MM.1S (cell line): ENCODE measurements around the gene FAM50A.
"Not testable (repeated sequence)": the region's sequence is repeated elsewhere in the genome, so short reads cannot be mapped to it uniquely, and the experiment has no call there.

Experiments
- DNase-seq: peaks from one replicate; pipeline ENCODE4 v3.0.0-alpha.2; 2015
- H2AFZ ChIP-seq: fragments of 300-600 bp; sonication (generic); 2 replicates; pipeline ENCODE4 v1.6.0; 2016; ENCODE audit warnings: antibody characterized with exemption, low read length
- H3F3A ChIP-seq: fragments of 300-600 bp; sonication (generic); 2 replicates; pipeline ENCODE4 v1.6.1; 2016; ENCODE audit warnings: mild to moderate bottlenecking, antibody characterized with exemption, low read length, moderate library complexity, mixed read lengths; ENCODE audit not compliant: insufficient read depth
- H3K27ac ChIP-seq: fragments of 300-600 bp; sonication (generic); 2 replicates; pipeline ENCODE4 v1.5.1; 2016; ENCODE audit warnings: mild to moderate bottlenecking, low read length
- H3K27me3 ChIP-seq: fragments of 300-600 bp; sonication (generic); replicated peaks from 2 replicates; pipeline ENCODE4 v1.6.0; 2016; ENCODE audit warnings: low read length; ENCODE audit not compliant: insufficient read depth
- H3K36me3 ChIP-seq: fragments of 300-600 bp; sonication (generic); replicated peaks from 2 replicates; pipeline ENCODE4 v1.6.1; 2016; ENCODE audit warnings: mild to moderate bottlenecking, low read length, mixed read lengths; ENCODE audit not compliant: insufficient read depth
- H3K4me1 ChIP-seq: fragments of 300-600 bp; sonication (generic); 2 replicates; pipeline ENCODE4 v1.6.1; 2016; ENCODE audit warnings: low read length, mixed read lengths
- H3K4me2 ChIP-seq: fragments of 300-600 bp; sonication (generic); 2 replicates; pipeline ENCODE4 v1.6.0; 2016; ENCODE audit warnings: low read depth, low read length
- H3K4me3 ChIP-seq: fragments of 300-600 bp; sonication (generic); 2 replicates; pipeline ENCODE4 v1.5.1; 2016; ENCODE audit warnings: low read length, mixed read lengths
- H3K79me2 ChIP-seq: fragments of 300-600 bp; sonication (generic); 2 replicates; pipeline ENCODE4 v1.6.1; 2016; ENCODE audit warnings: mixed run types, low read length, mixed read lengths
- H3K9ac ChIP-seq: fragments of 300-600 bp; sonication (generic); 2 replicates; pipeline ENCODE4 v1.6.1; 2016; ENCODE audit warnings: low read length, mixed read lengths
- H3K9me2 ChIP-seq: fragments of 300-600 bp; sonication (generic); replicated peaks from 2 replicates; pipeline ENCODE4 v1.6.1; 2016; ENCODE audit warnings: mild to moderate bottlenecking, low read length, mixed read lengths; ENCODE audit not compliant: insufficient read depth
- H3K9me3 ChIP-seq: fragments of 300-600 bp; sonication (generic); replicated peaks from 2 replicates; pipeline ENCODE4 v1.6.1; 2016; ENCODE audit warnings: mild to moderate bottlenecking, low read length, mixed read lengths; ENCODE audit not compliant: insufficient read depth
- H4K20me1 ChIP-seq: fragments of 300-600 bp; sonication (generic); 2 replicates; pipeline ENCODE4 v1.6.1; 2016; ENCODE audit warnings: mild to moderate bottlenecking, low read length, moderate library complexity, mixed read lengths; ENCODE audit not compliant: insufficient read depth
- CTCF ChIP-seq: fragments of 300-600 bp; sonication (generic); IDR thresholded peaks from 2 replicates; pipeline ENCODE4 v1.5.1; 2016; ENCODE audit warnings: antibody characterized with exemption, low read length, mixed read lengths
- EZH2 ChIP-seq: fragments of 300-600 bp; sonication (generic); optimal IDR thresholded peaks from 2 replicates; pipeline ENCODE3; 2017; ENCODE audit warnings: low read depth, mild to moderate bottlenecking, antibody characterized with exemption, low read length, mixed read lengths
- EZH2phosphoT487 ChIP-seq: fragments of 300-600 bp; sonication (generic); IDR thresholded peaks from 2 replicates; pipeline ENCODE4 v1.6.1; 2018; ENCODE audit warnings: antibody characterized with exemption, low read length

FAM50A gene

DNA sequence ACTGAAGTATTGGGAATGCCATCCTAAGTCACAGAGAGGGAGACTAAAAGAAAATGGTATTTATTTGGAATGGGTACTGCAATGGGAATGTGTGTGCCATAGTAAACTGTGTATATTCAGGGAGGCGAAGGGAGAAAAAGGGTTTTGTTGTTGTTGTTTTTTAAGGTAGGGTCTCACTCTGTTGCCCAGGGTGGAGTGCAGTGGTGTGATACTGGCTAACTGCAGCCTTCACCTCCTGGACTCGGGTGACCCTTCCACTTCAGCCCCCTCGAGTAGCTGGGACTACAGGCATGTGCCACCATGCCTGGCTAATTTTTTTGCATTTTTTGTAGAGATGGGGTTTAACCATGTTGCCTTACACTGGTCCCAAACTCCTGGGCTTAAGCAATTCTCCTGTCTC, 50.8 kb downstream of the FAM50A start:
- Histone ChIP-seq H3K36me3 (no peaks in the 10 kb centered on the region), H3K4me2 (no peak overlapping the region), H3K4me1 (no peaks in the 10 kb centered on the region), H3K27ac (no peak overlapping the region), H3K27me3 (no peaks in the 10 kb centered on the region), H4K20me1 (no peaks in the 10 kb centered on the region), H3F3A (peaks cover 3% of the 10 kb centered on the region), H3K9me2 (no peaks in the 10 kb centered on the region), H3K79me2 (peaks cover 3% of the 10 kb centered on the region), H3K9me3 (no peaks in the 10 kb centered on the region), H3K9ac (no peak overlapping the region), H3K4me3 (no peak overlapping the region), H2AFZ (no peak overlapping the region)
- TF ChIP-seq CTCF, result no peak
- no peak for TF ChIP-seq EZH2phosphoT487
- no peak for TF ChIP-seq EZH2
- DNase-seq, result no peak

- Histone ChIP-seq H3K4me2 (no peak overlapping the region), H3K27me3 (no peaks in the 10 kb centered on the region), H3K9me2 (no peaks in the 10 kb centered on the region), H3K9ac (no peak overlapping the region), H3K36me3 (no peaks in the 10 kb centered on the region), H2AFZ (no peak overlapping the region), H3K79me2 (no peaks in the 10 kb centered on the region), H3K4me3 (no peak overlapping the region), H4K20me1 (no peaks in the 10 kb centered on the region), H3F3A (peaks cover 3% of the 10 kb centered on the region), H3K4me1 (no peaks in the 10 kb centered on the region), H3K9me3 (no peaks in the 10 kb centered on the region), H3K27ac (no peak overlapping the region)
- TF ChIP-seq CTCF (no peak), EZH2 (no peak), EZH2phosphoT487 (no peak)
- no peak for DNase-seq
These were observed 51.6 kb downstream of the FAM50A start for GRCh38 chrX:154495472-154495922.

DNA sequence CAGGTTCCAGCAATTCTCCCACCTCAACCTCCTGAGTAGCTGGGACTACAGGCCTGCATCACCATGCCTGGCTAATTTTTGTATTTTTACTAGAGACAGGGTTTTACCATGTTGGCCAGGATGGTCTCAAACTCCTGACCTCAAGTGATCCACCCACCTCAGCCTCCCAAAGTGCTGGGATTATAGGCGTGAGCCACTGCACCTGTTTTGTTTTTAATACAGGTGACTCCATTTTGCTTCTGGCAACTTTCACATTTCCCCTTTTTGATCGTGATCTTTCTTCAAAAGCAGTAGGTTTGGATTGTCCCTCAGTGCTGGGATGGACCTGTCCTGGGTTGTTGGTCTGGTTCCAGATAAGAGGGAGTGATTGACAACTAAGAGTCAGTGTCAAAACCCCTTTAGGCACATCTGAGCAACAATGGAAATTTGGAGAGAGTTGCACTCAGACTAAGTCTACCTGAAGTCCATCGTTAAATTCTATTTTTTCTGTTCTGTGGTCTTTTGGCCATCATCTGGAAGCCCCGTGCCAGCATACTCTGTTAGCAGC, 52.7 kb downstream of the FAM50A start:
- H3K9me2 ChIP-seq, H3K4me2 ChIP-seq, H3K36me3 ChIP-seq, H4K20me1 ChIP-seq, H3F3A ChIP-seq, DNase-seq, H3K9ac ChIP-seq, H2AFZ ChIP-seq, H3K27ac ChIP-seq, H3K4me1 ChIP-seq, H3K9me3 ChIP-seq, H3K79me2 ChIP-seq, H3K4me3 ChIP-seq, H3K27me3 ChIP-seq: not testable (repeated sequence)
